HG03432 (cell line): ENCODE measurements around the gene PLCB4.
"Not testable (repeated sequence)": the region's sequence is repeated elsewhere in the genome, so short reads cannot be mapped to it uniquely, and the experiment has no call there.

Experiments used
- ATAC-seq: cut with Tn5 transposase; IDR thresholded peaks from one replicate; pipeline ENCODE4 v1.9.1; 2021; ENCODE audit warnings: mild to moderate bottlenecking, moderate library complexity; ENCODE audit not compliant: unreplicated experiment

PLCB4 gene

GRCh38 chr20:9348747-9349146, 279.9 kb downstream of the PLCB4 start:
- no peak for ATAC-seq

GRCh38 chr20:9349249-9349648, 280.4 kb downstream of the PLCB4 start:
- no peak for ATAC-seq

GRCh38 chr20:9352739-9353138, 283.9 kb downstream of the PLCB4 start:
- ATAC-seq: no peak

GRCh38 chr20:9353180-9353915, 284.5 kb downstream of the PLCB4 start:
- ATAC-seq: no peak

- no peak for ATAC-seq
Observed at GRCh38 chr20:9353916-9354276, 285.0 kb downstream of the PLCB4 start.

- no peak for ATAC-seq
Observed at GRCh38 chr20:9354579-9354978, 285.7 kb downstream of the PLCB4 start.

GRCh38 chr20:9358001-9358400, 289.1 kb downstream of the PLCB4 start:
- ATAC-seq: no peak

- ATAC-seq: no peak
Observed at GRCh38 chr20:9359561-9360308, 290.8 kb downstream of the PLCB4 start.

GRCh38 chr20:9360431-9360830, 291.5 kb downstream of the PLCB4 start:
- no peak for ATAC-seq

GRCh38 chr20:9363673-9364072, 294.8 kb downstream of the PLCB4 start:
- ATAC-seq: no peak

- no peak for ATAC-seq
Observed at GRCh38 chr20:9367328-9367727, 298.4 kb downstream of the PLCB4 start.

GRCh38 chr20:9367746-9368145, 298.9 kb downstream of the PLCB4 start:
- ATAC-seq: no peak

GRCh38 chr20:9368893-9369292, 300.0 kb downstream of the PLCB4 start:
- no peak for ATAC-seq

- ATAC-seq: no peak
Observed at GRCh38 chr20:9369557-9369956, 300.7 kb downstream of the PLCB4 start.

- ATAC-seq: no peak
Observed at GRCh38 chr20:9374072-9374471, 305.2 kb downstream of the PLCB4 start.

GRCh38 chr20:9374480-9374879, 305.6 kb downstream of the PLCB4 start:
- no peak for ATAC-seq

GRCh38 chr20:9375221-9375681, 306.4 kb downstream of the PLCB4 start:
- no peak for ATAC-seq

GRCh38 chr20:9377007-9377406, 308.1 kb downstream of the PLCB4 start:
- ATAC-seq: no peak

- ATAC-seq: not testable (repeated sequence)
Observed at GRCh38 chr20:9385345-9386310, 316.7 kb downstream of the PLCB4 start.

- ATAC-seq: no peak
Observed at GRCh38 chr20:9388160-9388812, 319.4 kb downstream of the PLCB4 start.

- no peak for ATAC-seq
Observed at GRCh38 chr20:9388813-9389161, 319.9 kb downstream of the PLCB4 start.
